Thoracic aorta (tissue), 2 donors: ENCODE results near the gene TM9SF3. TPM values are rescaled to one million over a fixed set of nuclear protein-coding genes. Genes with fewer than 3 reads are reported as not detected.

Experiments used
- ATAC-seq: fragments of 150-250 bp; one replicate; pipeline ENCODE4 v1.8.0; 2017; ENCODE audit warnings: low read depth; ENCODE audit not compliant: insufficient number of reproducible peaks, low FRiP score
- DNase-seq: peaks from one replicate; pipeline ENCODE4 v3.0.0-alpha.2; 2020; ENCODE audit warnings: low spot score
- H3K27ac ChIP-seq, 2 donors: fragments of 200-600 bp; sonication (generic); 1 replicate in 1 of 2; 2 replicates in 1 of 2; pipeline ENCODE4 v1.5.1; 2016; ENCODE audit warnings: mild to moderate bottlenecking in 2 of 2, moderate library complexity in 2 of 2
- H3K27me3 ChIP-seq: fragments of 200-600 bp; sonication (generic); replicated peaks from 2 replicates; pipeline ENCODE4 v1.6.0; 2016; ENCODE audit warnings: mild to moderate bottlenecking; ENCODE audit not compliant: insufficient read depth
- H3K36me3 ChIP-seq: fragments of 200-600 bp; sonication (generic); one replicate; pipeline ENCODE4 v1.5.1; 2016
- H3K4me1 ChIP-seq, 2 donors: fragments of 200-600 bp; sonication (generic); 1 replicate in 1 of 2; 2 replicates in 1 of 2; pipeline versions ENCODE4 v1.5.1 to v1.6.0; 2016; ENCODE audit warnings: low read depth in 2 of 2, mild to moderate bottlenecking in 1 of 2; ENCODE audit not compliant: control insufficient read depth in 1 of 2
- H3K4me3 ChIP-seq: fragments of 200-600 bp; sonication (generic); 2 replicates; pipeline ENCODE4 v1.5.1; 2016; ENCODE audit warnings: mild to moderate bottlenecking
- H3K9me3 ChIP-seq: fragments of 200-600 bp; sonication (generic); 2 replicates; pipeline ENCODE4 v1.5.1; 2016
- CTCF ChIP-seq: fragments of 200-600 bp; sonication (generic); IDR thresholded peaks from one replicate; pipeline ENCODE4 v1.5.1; 2019; ENCODE audit warnings: antibody characterized with exemption
- total RNA-seq, 2 donors: library from RNA; depleted of rRNA; stranded (reverse); fragments of >200 nt; gene quantifications; one replicate each; pipeline versions ENCODE4 v1.1.0 to v1.2.3, GENCODE V29; 2016

Gene TM9SF3
- 100 to 1,000 TPM in 1 of 2 donors, 10 to 100 TPM in 1; 68.9 to 125 TPM for total RNA-seq

- H3K36me3 ChIP-seq = no peaks in the 10 kb centered on the region
- peak within 1 kb of the TSS; percentile 98 to 99 for H3K27ac ChIP-seq
- H3K27me3 ChIP-seq = no peaks in the 10 kb centered on the region
- ATAC-seq (peak; percentile 87), DNase-seq (peak; percentile 72)
- H3K4me1 ChIP-seq = peaks cover 30 to 53% of the 10 kb centered on the region in 2 donors
- TF ChIP-seq CTCF = peak; percentile 14
- H3K4me3 ChIP-seq = peak within 1 kb of the TSS; percentile 97
- no peaks in the 10 kb centered on the region for H3K9me3 ChIP-seq
These were observed at the start of gene TM9SF3 for GRCh38 chr10:96586419-96587263. TM9SF3 (minus strand) TSS chr10:96587012; CDS start chr10:96586835, 177 bp downstream.

- DNase-seq = no peak
- no peaks in the 10 kb centered on the region for H3K36me3 ChIP-seq
- no peaks in the 10 kb centered on the region for H3K9me3 ChIP-seq
- no peak for TF ChIP-seq CTCF
- no peaks in the 10 kb centered on the region for H3K4me1 ChIP-seq
- no peak overlapping the region for H3K27ac ChIP-seq
- no peaks in the 10 kb centered on the region for H3K27me3 ChIP-seq
- no peak overlapping the region for H3K4me3 ChIP-seq
- ATAC-seq = no peak
These were observed 49.7 kb upstream of the TM9SF3 start for GRCh38 chr10:96636551-96636950.

GRCh38 chr10:96632974-96633710, 46.3 kb upstream of the TM9SF3 start:
- ATAC-seq = no peak

GRCh38 chr10:96627292-96627691, 40.5 kb upstream of the TM9SF3 start:
- Histone ChIP-seq H3K27me3 (no peaks in the 10 kb centered on the region), H3K27ac (no peak overlapping the region), H3K36me3 (no peaks in the 10 kb centered on the region), H3K9me3 (no peaks in the 10 kb centered on the region), H3K4me3 (no peak overlapping the region), H3K4me1 (no peaks in the 10 kb centered on the region)
- DNase-seq (no peak), ATAC-seq (no peak)
- TF ChIP-seq CTCF = no peak

More at GRCh38 chr10:96632974-96633710, 46.3 kb upstream of the TM9SF3 start:
- TF ChIP-seq CTCF = no peak
- no peaks in the 10 kb centered on the region for H3K4me1 ChIP-seq
- H3K4me3 ChIP-seq = no peak overlapping the region
- no peaks in the 10 kb centered on the region for H3K27me3 ChIP-seq
- no peaks in the 10 kb centered on the region for H3K36me3 ChIP-seq
- no peak for DNase-seq
- H3K9me3 ChIP-seq = no peaks in the 10 kb centered on the region
- no peak overlapping the region for H3K27ac ChIP-seq

GRCh38 chr10:96626795-96627194, 40.0 kb upstream of the TM9SF3 start:
- no peaks in the 10 kb centered on the region for H3K9me3 ChIP-seq
- no peak for TF ChIP-seq CTCF
- ATAC-seq (no peak), DNase-seq (no peak)
- H3K4me3 ChIP-seq = no peak overlapping the region
- no peaks in the 10 kb centered on the region for H3K27me3 ChIP-seq
- H3K4me1 ChIP-seq = no peaks in the 10 kb centered on the region
- H3K36me3 ChIP-seq = no peaks in the 10 kb centered on the region
- no peak overlapping the region for H3K27ac ChIP-seq
